HG02973 (cell line): Measurements from ENCODE around the gene CBL.

Experiments used
- ATAC-seq: cut with Tn5 transposase; IDR thresholded peaks from one replicate; pipeline ENCODE4 v1.9.1; 2021; ENCODE audit warnings: moderate library complexity; ENCODE audit not compliant: unreplicated experiment

Gene CBL

DNA sequence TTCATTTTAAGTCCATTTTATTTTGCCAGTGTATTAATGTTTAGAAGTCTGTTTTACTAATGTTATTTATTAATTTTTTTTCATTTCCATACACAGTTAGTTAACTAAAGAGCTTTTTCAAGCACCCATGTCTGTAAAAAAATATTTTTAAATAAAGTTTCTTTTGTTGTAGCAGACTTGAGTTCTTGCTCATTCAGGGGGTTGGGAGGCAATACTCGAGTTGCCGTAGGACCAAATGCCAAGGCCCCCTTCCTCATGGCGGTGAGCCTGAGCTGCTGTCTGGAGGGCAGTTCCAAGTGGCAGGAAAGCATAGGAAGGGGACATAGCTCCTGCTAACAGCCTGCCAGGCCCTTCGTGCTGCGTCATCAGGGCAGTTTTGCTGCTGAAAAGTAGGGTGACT, 101.8 kb downstream of the CBL start:
- no peak for ATAC-seq

DNA sequence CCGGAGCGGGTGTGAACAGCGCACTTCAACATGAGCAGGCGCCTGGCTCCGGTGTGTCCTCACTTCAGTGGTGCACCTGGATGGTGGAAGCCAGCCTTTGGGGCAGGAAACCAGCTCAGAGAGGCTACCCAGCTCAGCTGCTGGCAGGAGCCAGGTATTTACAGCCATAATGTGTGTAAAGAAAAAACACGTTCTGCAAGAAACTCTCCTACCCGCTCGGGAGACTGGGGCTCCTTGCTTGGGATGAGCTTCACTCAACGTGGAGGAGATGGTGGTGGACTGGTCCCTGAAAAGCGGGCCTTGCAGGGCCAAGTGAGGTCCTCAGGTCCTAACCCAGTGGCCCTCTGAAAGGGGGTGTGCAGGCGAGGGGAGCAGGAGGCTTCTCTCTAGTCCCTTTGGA, 103.3 kb downstream of the CBL start:
- no peak for ATAC-seq

GRCh38 chr11:119309953-119310681, 104.0 kb downstream of the CBL start:
- no peak for ATAC-seq

- no peak for ATAC-seq
Measured at GRCh38 chr11:119310682-119311052, 104.5 kb downstream of the CBL start.

DNA sequence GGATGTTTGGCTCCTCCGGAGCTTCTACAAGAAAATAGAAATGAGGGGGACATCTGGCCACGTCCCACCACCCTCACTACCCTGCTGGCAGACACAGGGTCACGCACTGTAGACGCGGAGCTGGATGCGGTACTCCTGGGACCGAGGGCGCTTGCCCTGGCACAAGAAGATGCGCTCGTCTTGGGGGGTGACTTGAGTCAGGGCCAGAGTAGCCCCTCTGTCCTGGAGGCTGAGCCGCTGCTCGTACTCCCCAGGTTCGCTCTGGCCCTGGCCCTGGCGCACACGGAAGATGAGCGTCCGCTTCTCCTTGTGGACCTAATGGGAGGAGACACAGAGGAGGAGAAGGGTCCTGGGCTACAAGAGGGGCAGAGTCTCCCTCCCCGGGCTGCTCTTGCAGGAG, 108.6 kb downstream of the CBL start:
- ATAC-seq = no peak

DNA sequence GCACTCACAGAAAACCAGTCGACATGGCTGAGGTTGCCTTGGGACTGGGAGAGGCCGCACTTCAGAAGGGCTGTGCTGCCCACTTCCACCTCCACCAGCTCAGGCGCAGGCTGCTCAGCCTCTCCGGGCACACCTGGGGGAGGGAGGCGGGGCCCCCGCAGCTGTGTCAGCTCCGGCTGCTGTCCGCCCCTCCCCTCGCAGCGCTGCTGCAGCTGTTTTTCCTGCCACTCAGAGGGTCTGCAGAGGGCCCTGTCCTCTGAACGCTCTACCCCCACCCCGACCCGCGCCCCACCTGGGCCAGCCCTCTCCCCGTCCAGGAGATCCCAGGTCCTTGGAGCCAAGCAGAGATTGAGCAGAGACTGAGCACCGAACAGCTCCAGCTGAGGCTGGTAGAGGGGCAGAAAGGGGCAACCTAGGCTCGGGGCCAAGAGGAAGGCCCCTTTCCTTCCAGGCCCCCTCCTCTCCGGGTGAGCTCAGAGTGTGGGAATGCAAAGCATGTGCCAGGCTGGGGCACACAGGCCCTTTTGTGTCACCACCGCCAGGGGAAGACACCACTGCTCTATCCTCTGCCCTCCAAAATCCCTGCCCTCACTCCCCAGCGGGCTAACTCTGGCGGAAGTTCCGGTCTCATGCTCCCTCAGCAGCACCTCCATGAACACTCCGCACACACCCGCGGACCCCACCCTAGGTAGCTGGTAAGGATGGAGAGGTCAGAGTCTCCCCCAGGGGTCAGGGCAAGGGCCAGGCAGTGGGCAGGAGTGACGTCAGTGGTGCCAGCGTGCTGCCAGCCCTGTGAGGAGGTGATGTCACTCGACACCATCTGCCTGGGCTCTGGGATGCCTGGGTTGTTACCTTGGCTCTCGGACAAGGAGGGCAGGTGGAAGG, 109.2 kb downstream of the CBL start:
- ATAC-seq = no peak

DNA sequence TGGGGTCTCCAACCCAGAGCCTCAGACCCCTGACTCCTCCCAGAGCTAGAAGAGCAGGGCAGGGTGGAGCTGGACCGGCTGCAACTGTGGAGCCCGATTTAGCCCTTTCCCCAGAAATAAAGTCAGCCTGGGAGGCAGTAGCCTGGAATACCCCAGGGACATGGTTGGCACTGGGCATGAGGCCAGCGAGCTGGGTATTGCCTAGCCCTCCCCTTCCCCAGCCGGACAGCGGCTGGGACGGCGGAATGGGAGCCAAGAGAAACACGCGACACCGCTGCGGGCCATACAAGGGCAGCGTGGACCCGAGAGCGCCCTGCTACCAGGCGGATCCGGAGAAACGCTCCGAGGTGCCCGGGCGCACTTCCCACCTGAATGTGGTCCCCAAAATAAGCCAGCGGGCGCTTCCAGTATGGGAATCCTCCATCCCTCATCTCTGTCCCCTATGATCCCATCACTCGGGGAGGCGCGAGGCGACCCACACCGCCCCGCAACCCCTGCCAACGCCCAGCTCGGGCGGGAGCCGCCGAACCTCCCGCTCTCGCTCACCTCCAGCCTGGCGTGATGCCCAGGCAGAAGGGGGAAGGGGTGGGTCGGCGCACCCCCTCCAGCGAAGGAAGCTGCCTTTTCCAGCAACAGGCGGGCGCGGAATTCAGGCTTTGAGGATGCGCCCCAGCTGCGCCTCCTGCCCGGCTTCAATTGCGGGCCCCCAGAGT, 110.0 kb downstream of the CBL start:
- ATAC-seq = no peak

DNA sequence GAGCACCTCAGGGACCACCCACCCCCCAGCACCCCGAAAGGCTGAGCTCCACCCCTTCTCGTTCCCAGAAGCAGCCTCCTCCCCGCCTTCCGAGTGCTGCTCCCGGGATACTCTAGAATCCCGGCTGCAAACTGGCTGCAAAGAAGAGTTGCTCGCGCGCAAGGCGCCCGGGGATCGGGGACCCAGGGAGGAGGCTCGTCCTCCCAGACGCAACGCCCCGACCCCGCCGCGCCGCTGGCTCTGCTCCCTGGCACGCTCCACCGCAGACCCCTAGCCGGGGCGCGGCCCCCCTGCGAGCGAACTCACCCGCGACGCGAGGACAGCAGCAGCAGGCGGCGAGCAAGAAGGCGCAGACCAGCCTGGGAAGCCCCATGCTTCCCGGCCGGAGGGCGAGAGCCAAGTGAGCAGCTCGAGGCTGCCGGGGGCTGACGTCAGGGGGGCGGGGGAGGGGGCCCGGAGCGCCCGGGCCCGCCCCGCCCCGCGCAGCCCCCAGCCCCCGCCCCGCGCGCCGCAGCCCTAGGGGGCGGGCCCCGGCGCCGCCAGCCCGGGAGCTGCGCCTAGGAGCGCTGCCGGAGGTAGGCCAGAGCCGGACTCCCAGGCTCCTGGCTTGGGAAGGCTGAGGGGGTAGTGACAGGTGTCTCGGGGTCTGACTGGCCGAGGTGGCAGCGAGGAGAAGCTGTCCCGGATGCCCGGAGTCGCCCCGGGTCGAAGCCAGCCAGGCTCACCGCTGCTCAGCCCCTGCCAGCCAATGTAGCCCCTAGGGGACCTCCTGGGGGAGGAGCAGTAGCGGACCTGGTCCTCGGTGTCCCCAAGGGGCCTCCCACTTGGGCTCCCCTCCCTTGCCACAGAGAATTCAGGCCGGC, 110.8 kb downstream of the CBL start, which contains the start of gene MCAM:
TSS of gene MCAM (minus strand) at position 402 of the 863 bp plus-strand sequence. CDS start at position 373, 29 bp downstream.
- ATAC-seq = no peak

GRCh38 chr11:119317592-119318239, 111.6 kb downstream of the CBL start:
- no peak for ATAC-seq

DNA sequence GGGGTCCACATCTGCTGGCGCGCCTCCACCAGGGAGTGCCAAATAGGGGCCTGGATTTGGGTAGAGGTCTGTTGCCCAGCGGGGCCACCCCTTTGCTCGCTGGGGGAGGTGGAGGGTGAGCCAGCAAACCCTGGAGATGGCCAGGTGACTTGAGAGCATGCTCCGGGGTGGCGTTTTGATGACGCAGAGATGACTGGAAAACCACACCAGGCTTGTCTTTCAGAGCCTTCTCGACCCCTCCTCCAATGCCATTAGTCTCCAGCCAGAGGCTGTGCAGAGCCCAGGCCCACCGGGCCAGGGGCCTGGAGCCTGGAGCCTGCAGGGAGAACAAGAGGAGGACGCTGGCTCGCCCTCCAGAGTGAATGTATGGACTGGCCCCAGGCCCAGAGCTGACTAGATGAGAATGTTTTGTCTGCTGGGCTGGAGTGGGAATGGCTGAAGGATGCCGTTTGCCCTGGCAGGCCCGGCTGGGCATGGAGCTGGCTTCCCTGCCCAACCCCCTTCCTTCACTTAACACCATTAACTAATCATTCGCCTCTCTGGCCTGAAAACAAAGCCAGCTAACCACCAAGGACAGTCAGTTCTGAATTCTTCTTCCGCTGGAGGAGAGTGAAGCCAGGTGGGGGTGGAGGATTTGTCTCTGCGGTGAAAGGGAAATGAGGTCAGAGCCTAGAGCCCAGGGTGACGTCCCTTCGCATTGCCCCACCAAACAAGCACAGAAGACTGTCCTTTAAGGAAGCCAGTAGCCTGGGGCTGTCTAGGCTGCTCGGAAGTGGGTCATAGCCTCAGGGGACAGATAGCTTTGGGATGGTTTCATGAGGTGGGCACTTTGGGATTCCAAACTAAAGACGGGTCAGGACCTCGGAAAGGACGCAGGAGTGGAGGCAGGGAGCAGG, 112.3 kb downstream of the CBL start:
- ATAC-seq = no peak

GRCh38 chr11:119319136-119319699, 113.1 kb downstream of the CBL start:
- ATAC-seq = no peak

DNA sequence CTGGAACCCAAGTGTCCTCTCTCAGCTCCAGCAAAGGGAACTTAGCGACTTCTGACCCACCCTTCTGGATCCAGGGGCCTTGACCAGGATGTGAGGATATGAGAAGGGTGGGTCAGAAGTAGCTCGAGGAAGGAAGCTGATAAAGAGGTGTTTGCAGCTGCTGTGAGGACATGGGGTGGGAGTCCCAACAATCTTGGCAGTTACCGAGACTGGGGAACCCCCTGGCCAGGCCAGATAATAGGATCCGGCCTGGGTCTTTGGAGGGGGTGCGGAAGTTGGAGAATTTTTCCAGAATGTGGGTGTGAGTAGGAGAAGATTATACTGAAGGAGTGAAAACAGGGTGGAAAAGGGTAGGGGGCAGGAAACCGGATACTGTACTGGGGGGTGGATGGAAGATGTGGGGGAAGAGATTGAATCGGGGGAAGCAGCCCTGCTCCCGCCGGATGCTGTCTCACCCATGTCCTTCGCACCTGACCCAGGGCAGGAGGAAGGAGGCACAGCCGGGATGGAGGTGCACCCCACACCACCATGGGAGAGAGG, 113.6 kb downstream of the CBL start:
- ATAC-seq = no peak

- ATAC-seq = no peak
Measured at GRCh38 chr11:119320240-119320775, 114.2 kb downstream of the CBL start.

DNA sequence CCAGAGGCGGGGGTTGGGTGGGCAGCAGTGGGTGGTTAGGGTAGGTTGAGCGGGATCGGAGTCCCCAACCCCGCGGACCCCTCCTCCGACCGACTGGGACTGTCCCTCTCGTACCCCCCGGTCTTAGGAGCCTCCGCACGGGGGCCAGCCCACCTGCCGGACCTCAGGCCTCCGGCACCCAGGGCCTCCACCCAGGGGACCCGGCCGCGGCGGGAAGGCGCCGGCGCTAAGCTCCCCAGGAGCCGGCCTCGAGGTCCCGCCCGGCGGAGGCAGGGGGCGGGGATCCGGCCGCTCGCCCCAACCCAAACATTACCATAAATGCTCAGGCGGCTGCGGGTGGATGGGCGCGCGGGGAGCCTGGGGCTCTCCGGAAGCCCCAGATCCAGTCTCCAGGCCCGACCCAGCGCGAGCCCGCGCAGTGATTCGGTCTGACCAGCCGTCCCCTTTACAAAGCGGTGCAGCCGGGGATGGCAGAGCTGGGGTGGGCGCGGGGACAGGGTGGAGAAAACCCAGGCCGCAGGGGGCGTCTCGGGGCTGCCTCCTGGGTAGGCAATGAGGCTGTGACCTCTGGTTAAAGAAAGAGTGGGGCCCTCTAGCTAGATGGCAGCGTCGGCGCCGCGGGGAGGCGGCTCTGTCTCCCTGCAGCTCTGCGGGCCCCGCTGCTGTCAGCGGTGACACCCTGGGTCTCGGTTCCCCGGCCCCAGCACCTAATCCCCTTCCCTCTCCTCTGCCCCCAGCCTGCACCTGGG, 114.8 kb downstream of the CBL start:
- ATAC-seq = peak; percentile 41

DNA sequence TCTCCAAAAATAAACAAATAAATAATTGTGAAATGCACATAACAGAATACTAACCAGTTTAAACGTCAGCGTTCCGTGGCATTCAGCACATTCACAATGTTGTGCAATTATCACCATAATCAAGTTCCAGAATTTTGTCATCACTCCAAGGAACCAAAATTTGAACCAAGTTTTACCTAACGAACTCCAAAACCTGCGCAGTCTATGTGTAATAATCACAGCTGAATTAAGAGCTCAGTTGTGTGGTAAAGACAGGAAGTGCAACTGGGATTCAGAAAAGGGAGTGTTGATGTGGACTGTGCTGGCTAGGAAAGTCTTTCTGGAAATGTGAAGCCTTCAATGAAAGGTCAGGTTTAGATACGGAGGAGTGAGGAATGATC, 116.2 kb downstream of the CBL start:
- no peak for ATAC-seq

DNA sequence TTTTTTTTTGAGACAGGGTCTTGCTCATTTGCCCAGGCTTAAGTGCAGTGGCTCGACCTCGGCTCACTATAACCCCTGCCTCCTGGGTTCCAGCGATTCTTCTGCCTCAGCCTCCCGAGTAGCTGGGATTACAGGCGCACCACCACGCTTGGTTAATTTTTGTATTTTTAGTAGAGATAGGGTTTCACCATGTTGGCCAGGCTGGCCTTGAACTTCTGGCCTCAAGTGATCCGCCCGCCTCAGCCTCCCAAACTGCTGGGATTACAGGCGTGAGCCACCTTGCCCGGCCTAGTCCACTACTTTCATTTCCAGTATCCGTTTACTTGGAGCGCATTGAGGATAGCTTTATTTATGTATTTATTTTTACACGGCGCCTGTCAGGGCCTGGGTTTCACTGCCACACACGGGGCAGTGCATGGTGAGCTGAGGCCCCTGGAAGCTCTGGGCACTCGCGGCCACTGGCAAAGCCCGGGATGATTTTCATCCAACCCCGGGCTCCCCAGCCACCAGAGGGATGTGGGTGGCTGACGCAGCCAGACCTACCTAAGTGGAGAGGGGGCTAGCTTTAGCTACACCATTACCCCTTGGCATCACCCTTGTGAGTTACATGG, 116.9 kb downstream of the CBL start:
- no peak for ATAC-seq

DNA sequence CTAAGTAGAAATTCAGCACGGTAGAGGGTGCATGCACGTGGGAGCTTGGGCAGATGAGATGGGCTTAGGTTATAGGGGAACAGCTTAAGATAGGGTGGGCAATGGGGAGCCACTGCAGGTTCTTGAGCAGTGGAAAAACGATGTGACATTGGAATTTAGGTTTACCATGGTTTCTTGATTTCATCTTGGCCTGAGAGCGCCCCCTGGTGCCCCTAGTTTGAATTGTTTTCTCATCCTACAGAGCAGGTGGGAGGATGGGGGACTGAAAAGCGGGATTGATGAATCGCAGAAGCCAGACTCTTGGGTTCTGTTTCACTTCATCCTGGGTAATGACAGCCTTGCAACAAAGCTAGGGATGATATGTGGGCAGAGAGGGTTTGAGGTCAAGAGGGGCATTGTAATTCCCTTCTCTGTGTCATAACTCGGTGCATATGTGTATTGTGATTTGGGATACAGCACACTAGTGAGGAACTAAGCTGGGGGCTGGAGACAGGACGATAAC, 117.4 kb downstream of the CBL start:
- no peak for ATAC-seq
